CD4-positive, alpha-beta memory T cell (primary cell): ENCODE results near the gene MRPL45. TPM values are rescaled to one million over a fixed set of nuclear protein-coding genes. Genes with fewer than 3 reads are reported as not detected.

ENCODE experiments used
- CTCF ChIA-PET: fragments of 350-600 bp; sonication (Branson Sonifier 250); formaldehyde crosslinking; loops from one replicate; lab custom pipeline; 2021; ENCODE audit warnings: inconsistent platforms; ENCODE audit not compliant: partially characterized antibody; lab: Charles Lee
- POLR2A ChIA-PET: fragments of 350-600 bp; sonication (Branson Sonifier 250); formaldehyde crosslinking; loops from one replicate; lab custom pipeline; 2021; ENCODE audit not compliant: partially characterized antibody; lab: Charles Lee
- DNase-seq, 5 donors: peaks; one replicate each; pipeline versions ENCODE4 v3.0.0 to v3.0.0-alpha.2; 2020 to 2022; ENCODE audit warnings: mixed read lengths in 1 of 5
- H3K27ac ChIP-seq: one replicate; pipeline ENCODE4 v1.7.0; 2013; ENCODE audit warnings: low read depth, low read length
- H3K27me3 ChIP-seq: 2 replicates; pipeline ENCODE4 v1.7.0; 2013; ENCODE audit warnings: mild to moderate bottlenecking, low read length, moderate library complexity; ENCODE audit not compliant: insufficient read depth
- H3K36me3 ChIP-seq: 2 replicates; pipeline ENCODE4 v1.7.0; 2013; ENCODE audit warnings: mild to moderate bottlenecking, low read length, moderate library complexity; ENCODE audit not compliant: insufficient read depth
- H3K4me1 ChIP-seq: 2 replicates; pipeline ENCODE4 v1.7.0; 2013; ENCODE audit warnings: mild to moderate bottlenecking, low read length, moderate library complexity; ENCODE audit not compliant: insufficient read depth
- H3K4me3 ChIP-seq, 2 donors: one replicate each; pipeline ENCODE4 v1.7.0; 2013; ENCODE audit warnings: low read length in 2 of 2, mild to moderate bottlenecking in 1 of 2
- H3K9me3 ChIP-seq, 2 donors: one replicate each; pipeline ENCODE4 v1.7.0; 2013; ENCODE audit warnings: low read length in 2 of 2, control low read depth in 1 of 2; ENCODE audit not compliant: control insufficient read depth in 1 of 2
- H3K27ac Mint-ChIP-seq, 7 donors: one replicate each; pipeline ENCODE4 v1.8.0; 2020 to 2021; ENCODE audit warnings: mixed read lengths in 7 of 7, mild to moderate bottlenecking in 6 of 7, inconsistent platforms in 3 of 7, moderate library complexity in 3 of 7
- H3K27me3 Mint-ChIP-seq, 2 donors: one replicate each; pipeline ENCODE4 v1.8.0; 2020 to 2021; ENCODE audit warnings: mixed read lengths in 2 of 2
- H3K36me3 Mint-ChIP-seq, 2 donors: one replicate each; pipeline ENCODE4 v1.8.0; 2020 to 2021; ENCODE audit warnings: mixed read lengths in 2 of 2, inconsistent platforms in 1 of 2, mild to moderate bottlenecking in 1 of 2
- H3K4me1 Mint-ChIP-seq, 4 donors: one replicate each; pipeline ENCODE4 v1.8.0; 2020 to 2021; ENCODE audit warnings: mixed read lengths in 4 of 4, mild to moderate bottlenecking in 1 of 4
- H3K4me3 Mint-ChIP-seq, 8 donors: one replicate each; pipeline ENCODE4 v1.8.0; 2020 to 2021; ENCODE audit warnings: mixed read lengths in 8 of 8, mild to moderate bottlenecking in 7 of 8, moderate library complexity in 6 of 8, inconsistent platforms in 3 of 8
- H3K9me3 Mint-ChIP-seq, 8 donors: one replicate each; pipeline ENCODE4 v1.8.0; 2020 to 2021; ENCODE audit warnings: mixed read lengths in 8 of 8, mild to moderate bottlenecking in 5 of 8, inconsistent platforms in 3 of 8, moderate library complexity in 1 of 8
- intact Hi-C: fragments of 100-400 bp; cut with micrococcal nuclease; formaldehyde crosslinking; loops from one replicate; pipeline ENCODE4 v1.15.1; 2023
- polyA plus RNA-seq, 2 donors: library from polyadenylated mRNA; unstranded; fragments of 300-500 nt; fragmentation: Illumina TruSeq; gene quantifications; one replicate each; pipeline ENCODE4 v1.2.3, GENCODE V29; 2021
- total RNA-seq, 2 experiments: library from RNA; stranded (reverse); gene quantifications; one replicate each; pipeline ENCODE4 v1.2.3, GENCODE V29; 2021

MRPL45 gene
- total and polyA plus RNA-seq, 4 experiments from 2014 or later, result 17.2 to 29.4 (median 21.4) TPM

GRCh38 chr17:38353668-38354067, 56.7 kb downstream of the MRPL45 start:
- H3K27me3 Mint-ChIP-seq, result peaks cover 0 to 2% of the 10 kb centered on the region in 2 donors

GRCh38 chr17:38354466-38354865, 57.5 kb downstream of the MRPL45 start:
- intact Hi-C loops, result no loop called here
- Histone ChIP-seq H3K27me3 (no peaks in the 10 kb centered on the region), H3K36me3 (no peaks in the 10 kb centered on the region), H3K9me3 (no peaks in the 10 kb centered on the region), H3K4me3 (no peak overlapping the region), H3K4me1 (peaks cover 31% of the 10 kb centered on the region), H3K27ac (no peak overlapping the region)
- H3K4me3 Mint-ChIP-seq, result peak overlapping the region in 5 of 8 donors; percentile 0 to 84 (median 42)
- no peak for DNase-seq
- H3K4me1 Mint-ChIP-seq, result peaks cover 41 to 73% (median 51%) of the 10 kb centered on the region in 4 donors
- peaks cover 0 to 6% of the 10 kb centered on the region in 2 donors for H3K36me3 Mint-ChIP-seq
- H3K27ac Mint-ChIP-seq, result peak overlapping the region in 2 of 7 donors; percentile 4 to 71
- POLR2A ChIA-PET, result interaction anchor here (1.2 kb wide), 1 partner anchor 37 kb away, joined by 3 read pairs; no protein-coding TSS in a partner anchor
- H3K9me3 Mint-ChIP-seq, result no peaks in the 10 kb centered on the region
- CTCF ChIA-PET, result interaction anchor here (1.6 to 5.6 kb wide), 2 partner anchors 59 to 62 kb away, joined by 6 to 52 read pairs; no protein-coding TSS in a partner anchor
- H3K27me3 Mint-ChIP-seq, result no peaks in the 10 kb centered on the region

More at GRCh38 chr17:38353668-38354067, 56.7 kb downstream of the MRPL45 start:
- H3K4me3 ChIP-seq, result no peak overlapping the region
- Mint-ChIP-seq H3K4me3 (peak overlapping the region; percentile 79 to 85 (median 84)), H3K4me1 (peaks cover 43 to 75% (median 54%) of the 10 kb centered on the region in 4 donors), H3K27ac (peak overlapping the region in 4 of 7 donors; percentile 22 to 77 (median 61)), H3K9me3 (no peaks in the 10 kb centered on the region), H3K36me3 (peaks cover 0 to 6% of the 10 kb centered on the region in 2 donors)
- DNase-seq, result no peak
- ChIA-PET CTCF (interaction anchor here (5.6 kb wide), 1 partner anchor 59 kb away, joined by 52 read pairs; no protein-coding TSS in a partner anchor), POLR2A (interaction anchor here (1.2 to 1.4 kb wide), 2 partner anchors 10 to 37 kb away, joined by 3 read pairs; no protein-coding TSS in a partner anchor)
- no peak overlapping the region for H3K27ac ChIP-seq
- H3K4me1 ChIP-seq, result peaks cover 34% of the 10 kb centered on the region
- H3K9me3 ChIP-seq, result no peaks in the 10 kb centered on the region
- H3K36me3 ChIP-seq, result no peaks in the 10 kb centered on the region
- H3K27me3 ChIP-seq, result no peaks in the 10 kb centered on the region
- intact Hi-C loops, result loop anchor here (2.0 kb wide), 1 partner anchor 205 kb away; no protein-coding TSS in a partner anchor

- H3K27ac ChIP-seq, result no peak overlapping the region
- no peak overlapping the region for H3K4me3 ChIP-seq
- CTCF ChIA-PET, result interaction anchor here (0.6 to 5.6 kb wide), 4 partner anchors 33 to 960 kb away, joined by 3 to 52 read pairs (median 4); no protein-coding TSS in a partner anchor
- peak overlapping the region in 2 of 8 donors; percentile 13 to 20 for H3K4me3 Mint-ChIP-seq
- peaks cover 0 to 6% of the 10 kb centered on the region in 2 donors for H3K36me3 Mint-ChIP-seq
- POLR2A ChIA-PET, result no interaction called here
- H3K36me3 ChIP-seq, result no peaks in the 10 kb centered on the region
- DNase-seq, result no peak
- peaks cover 40 to 69% (median 49%) of the 10 kb centered on the region in 4 donors for H3K4me1 Mint-ChIP-seq
- no peaks in the 10 kb centered on the region for H3K9me3 Mint-ChIP-seq
- no peaks in the 10 kb centered on the region for H3K9me3 ChIP-seq
- intact Hi-C loops, result no loop called here
- H3K4me1 ChIP-seq, result peaks cover 31% of the 10 kb centered on the region
- no peaks in the 10 kb centered on the region for H3K27me3 Mint-ChIP-seq
- no peaks in the 10 kb centered on the region for H3K27me3 ChIP-seq
- H3K27ac Mint-ChIP-seq, result peak overlapping the region in 1 of 7 donors; percentile 27
Measured at GRCh38 chr17:38355251-38355650, 58.3 kb downstream of the MRPL45 start.

- H3K4me3 ChIP-seq, result no peak overlapping the region
- intact Hi-C loops, result no loop called here
- CTCF ChIA-PET, result no interaction called here
- Mint-ChIP-seq H3K4me3 (no peak overlapping the region), H3K36me3 (peaks cover 0 to 15% of the 10 kb centered on the region in 2 donors), H3K27ac (peak overlapping the region in 1 of 7 donors; percentile 62), H3K27me3 (no peaks in the 10 kb centered on the region), H3K4me1 (peaks cover 36 to 56% (median 45%) of the 10 kb centered on the region in 4 donors), H3K9me3 (no peaks in the 10 kb centered on the region)
- peaks cover 4% of the 10 kb centered on the region for H3K36me3 ChIP-seq
- peaks cover 25% of the 10 kb centered on the region for H3K4me1 ChIP-seq
- no peak for DNase-seq
- no peaks in the 10 kb centered on the region for H3K27me3 ChIP-seq
- POLR2A ChIA-PET, result no interaction called here
- H3K9me3 ChIP-seq, result no peaks in the 10 kb centered on the region
- no peak overlapping the region for H3K27ac ChIP-seq
Measured at GRCh38 chr17:38357486-38358123, 60.6 kb downstream of the MRPL45 start.

GRCh38 chr17:38358586-38359513, 61.9 kb downstream of the MRPL45 start:
- Histone ChIP-seq H3K27me3 (no peaks in the 10 kb centered on the region), H3K4me1 (peaks cover 14% of the 10 kb centered on the region), H3K27ac (no peak overlapping the region), H3K9me3 (no peaks in the 10 kb centered on the region), H3K36me3 (peaks cover 4% of the 10 kb centered on the region), H3K4me3 (no peak overlapping the region)
- peak overlapping the region in 1 of 7 donors; percentile 10 for H3K27ac Mint-ChIP-seq
- no peaks in the 10 kb centered on the region for H3K9me3 Mint-ChIP-seq
- no peaks in the 10 kb centered on the region for H3K27me3 Mint-ChIP-seq
- intact Hi-C loops, result no loop called here
- CTCF ChIA-PET, result interaction anchor here (1.1 to 2.5 kb wide), 2 partner anchors 9 to 63 kb away, joined by 3 to 29 read pairs; no protein-coding TSS in a partner anchor
- DNase-seq, result no peak
- H3K4me1 Mint-ChIP-seq, result peaks cover 29 to 46% (median 35%) of the 10 kb centered on the region in 4 donors
- H3K4me3 Mint-ChIP-seq, result no peak overlapping the region
- POLR2A ChIA-PET, result interaction anchor here (0.7 kb wide), 1 partner anchor 10 kb away, joined by 3 read pairs; no protein-coding TSS in a partner anchor
- H3K36me3 Mint-ChIP-seq, result peaks cover 0 to 17% of the 10 kb centered on the region in 2 donors

- Mint-ChIP-seq H3K4me1 (peaks cover 10 to 16% (median 12%) of the 10 kb centered on the region in 4 donors), H3K27me3 (no peaks in the 10 kb centered on the region), H3K9me3 (no peaks in the 10 kb centered on the region), H3K4me3 (no peak overlapping the region), H3K36me3 (peaks cover 8 to 40% of the 10 kb centered on the region in 2 donors), H3K27ac (peak overlapping the region in 1 of 7 donors; percentile 44)
- Histone ChIP-seq H3K36me3 (peaks cover 11% of the 10 kb centered on the region), H3K27me3 (no peaks in the 10 kb centered on the region), H3K27ac (no peak overlapping the region), H3K4me1 (no peaks in the 10 kb centered on the region), H3K9me3 (no peaks in the 10 kb centered on the region), H3K4me3 (no peak overlapping the region)
- CTCF ChIA-PET, result interaction anchor here (1.2 to 2.0 kb wide), 3 partner anchors 13 to 62 kb away, joined by 3 to 10 read pairs (median 7); no protein-coding TSS in a partner anchor
- POLR2A ChIA-PET, result interaction anchor here (2.9 kb wide), 1 partner anchor 10 kb away, joined by 7 read pairs; the partner anchor contains the start of gene SOCS7
- intact Hi-C loops, result no loop called here
- no peak for DNase-seq
Measured at GRCh38 chr17:38361694-38362465, 64.9 kb downstream of the MRPL45 start.
